ENCODE data around the gene ERC1.

The ERC1 gene

DNA sequence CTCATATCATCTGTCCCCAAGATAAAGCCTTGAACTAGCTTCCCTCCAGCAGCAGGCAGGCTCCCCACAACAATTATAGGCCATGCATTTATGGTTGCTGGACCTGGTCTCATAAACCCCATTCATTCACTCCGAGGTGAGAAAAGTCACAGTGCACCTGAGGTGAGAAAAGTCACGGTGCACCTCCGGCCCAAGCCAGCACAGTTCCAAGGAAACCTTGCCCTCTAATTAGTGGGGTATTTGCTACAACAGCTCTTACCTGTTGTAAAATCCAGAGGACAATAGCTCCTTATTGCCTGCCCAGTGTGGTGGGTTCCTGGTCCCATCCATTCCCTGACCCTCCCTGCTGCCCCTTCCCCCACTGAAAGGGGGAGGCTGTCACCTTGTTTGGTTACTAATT, 537.8 kb downstream of the ERC1 start:
- H3K4me3 ChIP-seq (IDR thresholded peaks at IDR 0.05; ENCODE audit: insufficient read depth, low read depth, low read length): peak overlapping the region; percentile 54
- peaks cover 64% of the 10 kb centered on the region for H3K79me2 ChIP-seq (ENCODE audit: insufficient read depth, low read depth)
- H3K36me3 ChIP-seq (ENCODE audit: insufficient read depth): peaks cover 5% of the 10 kb centered on the region; the same call in 1 of the 2 replicates
- no peaks in the 10 kb centered on the region for H3K27me3 ChIP-seq (ENCODE audit: insufficient read depth, low read depth)
- peaks cover 25% of the 10 kb centered on the region for H3K4me1 ChIP-seq (ENCODE audit: low read depth, poor library complexity, severe bottlenecking)
- H2AFZ ChIP-seq (ENCODE audit: low read depth): no peak overlapping the region
- H3K27ac ChIP-seq: peak overlapping the region; percentile 81; the same call in 1 of the 2 replicates
- H4K20me1 ChIP-seq (ENCODE audit: insufficient read depth): 0 out of 2 replicates have a peak, but pooled peaks cover 4% of the 10 kb centered on the region
- TF ChIP-seq, protein P1, sequence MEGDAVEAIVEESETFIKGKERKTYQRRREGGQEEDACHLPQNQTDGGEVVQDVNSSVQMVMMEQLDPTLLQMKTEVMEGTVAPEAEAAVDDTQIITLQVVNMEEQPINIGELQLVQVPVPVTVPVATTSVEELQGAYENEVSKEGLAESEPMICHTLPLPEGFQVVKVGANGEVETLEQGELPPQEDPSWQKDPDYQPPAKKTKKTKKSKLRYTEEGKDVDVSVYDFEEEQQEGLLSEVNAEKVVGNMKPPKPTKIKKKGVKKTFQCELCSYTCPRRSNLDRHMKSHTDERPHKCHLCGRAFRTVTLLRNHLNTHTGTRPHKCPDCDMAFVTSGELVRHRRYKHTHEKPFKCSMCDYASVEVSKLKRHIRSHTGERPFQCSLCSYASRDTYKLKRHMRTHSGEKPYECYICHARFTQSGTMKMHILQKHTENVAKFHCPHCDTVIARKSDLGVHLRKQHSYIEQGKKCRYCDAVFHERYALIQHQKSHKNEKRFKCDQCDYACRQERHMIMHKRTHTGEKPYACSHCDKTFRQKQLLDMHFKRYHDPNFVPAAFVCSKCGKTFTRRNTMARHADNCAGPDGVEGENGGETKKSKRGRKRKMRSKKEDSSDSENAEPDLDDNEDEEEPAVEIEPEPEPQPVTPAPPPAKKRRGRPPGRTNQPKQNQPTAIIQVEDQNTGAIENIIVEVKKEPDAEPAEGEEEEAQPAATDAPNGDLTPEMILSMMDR (conservative IDR thresholded peaks at IDR 0.05; ENCODE audit: low read depth, low read length): no peak
- H3K4me2 ChIP-seq: peak overlapping the region; percentile 98
- H3K9ac ChIP-seq: peak overlapping the region; percentile 96

DNA sequence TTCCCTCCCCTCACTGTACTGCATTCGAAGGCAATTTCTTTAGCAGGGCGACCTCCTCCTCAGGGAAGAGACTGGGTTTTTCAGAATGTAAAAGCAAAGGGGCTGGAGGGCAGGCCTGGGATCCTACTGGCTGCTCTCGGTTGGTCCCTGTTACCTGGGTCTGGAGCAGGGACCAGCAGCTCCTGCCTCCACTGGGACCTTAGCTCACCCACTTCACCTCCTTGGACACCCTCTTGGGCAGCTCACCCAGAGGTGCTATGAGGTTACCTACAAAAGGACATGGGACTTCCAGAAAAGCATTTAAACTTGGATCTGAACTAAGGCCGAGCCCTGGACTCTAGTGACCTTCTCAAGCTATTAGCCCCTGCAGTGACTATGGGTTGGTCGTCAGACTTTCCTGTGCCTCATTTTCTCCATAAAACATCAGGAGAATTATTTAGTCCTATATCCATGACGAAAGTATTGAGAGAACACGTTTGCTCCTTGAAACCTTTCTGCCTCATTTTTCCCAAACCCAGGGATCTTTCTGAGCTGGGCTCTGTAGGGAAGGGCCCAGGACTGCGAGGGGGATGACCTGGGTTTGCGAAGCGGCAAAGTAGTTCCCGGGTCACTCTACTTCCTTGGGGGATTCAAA, 538.3 kb downstream of the ERC1 start:
- Histone ChIP-seq H4K20me1 (ENCODE audit: insufficient read depth) (0 out of 2 replicates have a peak, but pooled peaks cover 4% of the 10 kb centered on the region), H3K4me2 (peak overlapping the region; percentile 98), H3K4me1 (ENCODE audit: low read depth, poor library complexity, severe bottlenecking) (peaks cover 27% of the 10 kb centered on the region), H3K9ac (peak overlapping the region; percentile 96), H3K79me2 (ENCODE audit: insufficient read depth, low read depth) (peaks cover 70% of the 10 kb centered on the region), H2AFZ (ENCODE audit: low read depth) (peak overlapping the region; percentile 4; the same call in 1 of the 2 replicates), H3K36me3 (ENCODE audit: insufficient read depth) (peaks cover 5% of the 10 kb centered on the region; the same call in 1 of the 2 replicates), H3K4me3 (IDR thresholded peaks at IDR 0.05; ENCODE audit: insufficient read depth, low read depth, low read length) (peak overlapping the region; percentile 54), H3K27me3 (ENCODE audit: insufficient read depth, low read depth) (no peaks in the 10 kb centered on the region), H3K27ac (peak overlapping the region; percentile 81)
- TF ChIP-seq, protein P1 (conservative IDR thresholded peaks at IDR 0.05; ENCODE audit: low read depth, low read length): no peak

DNA sequence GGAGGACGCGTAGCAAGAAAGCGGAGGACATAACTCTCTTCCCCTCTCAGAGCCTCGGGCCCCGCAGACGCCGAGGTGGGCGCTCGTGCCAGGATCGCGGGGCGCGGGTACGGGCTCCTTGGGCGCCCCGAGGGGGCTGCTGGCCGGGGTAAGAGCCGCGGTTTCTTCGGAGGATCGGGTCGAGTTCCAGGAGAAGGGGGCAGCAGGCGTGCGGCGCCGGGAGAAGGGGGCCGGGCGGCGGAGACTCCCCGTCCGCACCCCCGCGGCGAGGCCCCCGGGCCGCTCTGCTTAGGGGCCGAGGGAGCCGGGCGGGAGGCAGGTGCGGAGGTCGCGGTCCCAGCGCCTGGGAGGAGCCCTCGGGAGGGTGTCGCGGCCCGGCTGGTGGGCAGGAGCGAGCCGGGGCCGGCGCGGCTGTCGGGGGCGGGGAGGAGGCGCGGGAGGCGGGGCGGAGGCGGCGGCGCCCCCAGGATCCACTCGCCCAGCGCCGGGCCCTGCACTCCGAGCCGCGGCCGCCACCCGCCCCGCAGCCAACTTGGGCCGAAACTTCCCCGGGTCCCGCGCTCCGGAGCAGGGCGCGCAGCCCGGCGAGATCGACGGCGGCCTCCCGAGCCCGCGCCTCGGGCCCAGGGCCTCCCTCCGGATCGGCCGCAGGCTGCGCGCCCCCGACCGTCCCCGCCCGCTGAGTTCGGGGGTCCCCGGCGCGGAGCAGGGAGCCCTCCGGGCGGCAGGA, 539.0 kb downstream of the ERC1 start:
- H3K27ac ChIP-seq: peak overlapping the region; percentile 81
- H3K4me2 ChIP-seq: peak overlapping the region; percentile 98
- H3K4me1 ChIP-seq (ENCODE audit: low read depth, poor library complexity, severe bottlenecking): peaks cover 34% of the 10 kb centered on the region
- peaks cover 77% of the 10 kb centered on the region for H3K79me2 ChIP-seq (ENCODE audit: insufficient read depth, low read depth)
- H3K27me3 ChIP-seq (ENCODE audit: insufficient read depth, low read depth): no peaks in the 10 kb centered on the region
- peaks cover 10% of the 10 kb centered on the region; the same call in 1 of the 2 replicates for H4K20me1 ChIP-seq (ENCODE audit: insufficient read depth)
- peak overlapping the region; percentile 96 for H3K9ac ChIP-seq
- H3K36me3 ChIP-seq (ENCODE audit: insufficient read depth): peaks cover 5% of the 10 kb centered on the region; the same call in 1 of the 2 replicates
- TF ChIP-seq, protein P1 (conservative IDR thresholded peaks at IDR 0.05; ENCODE audit: low read depth, low read length): no peak
- peak overlapping the region; percentile 4; the same call in 1 of the 2 replicates for H2AFZ ChIP-seq (ENCODE audit: low read depth)
- peak overlapping the region; percentile 54 for H3K4me3 ChIP-seq (IDR thresholded peaks at IDR 0.05; ENCODE audit: insufficient read depth, low read depth, low read length)

GRCh38 chr12:1530592-1531152, 539.6 kb downstream of the ERC1 start:
- peaks cover 17% of the 10 kb centered on the region for H4K20me1 ChIP-seq (ENCODE audit: insufficient read depth)

More at GRCh38 chr12:1530592-1531152, 539.6 kb downstream of the ERC1 start:
- Histone ChIP-seq H2AFZ (ENCODE audit: low read depth) (no peak overlapping the region), H3K9ac (peak overlapping the region; percentile 96), H3K79me2 (ENCODE audit: insufficient read depth, low read depth) (peaks cover 83% of the 10 kb centered on the region), H3K36me3 (ENCODE audit: insufficient read depth) (peaks cover 5% of the 10 kb centered on the region; the same call in 1 of the 2 replicates), H3K4me3 (IDR thresholded peaks at IDR 0.05; ENCODE audit: insufficient read depth, low read depth, low read length) (no peak overlapping the region), H3K27me3 (ENCODE audit: insufficient read depth, low read depth) (no peaks in the 10 kb centered on the region), H3K4me1 (ENCODE audit: low read depth, poor library complexity, severe bottlenecking) (peaks cover 40% of the 10 kb centered on the region), H3K4me2 (no peak overlapping the region), H3K27ac (peak overlapping the region; percentile 94)
- TF ChIP-seq, protein P1 (conservative IDR thresholded peaks at IDR 0.05; ENCODE audit: low read depth, low read length): no peak
